GM12878 (cell line): ENCODE results near the gene OPCML.

ENCODE experiments used
- BRCA1 ChIP-seq: IDR thresholded peaks from 2 replicates; pipeline ENCODE4 v1.6.1; 2011; ENCODE audit warnings: low read depth, low read length, improper control_type of control experiment
- CTCF ChIP-seq, 3 experiments: IDR thresholded peaks in 2 of 3; conservative IDR thresholded peaks in 1 of 3; 2 replicates each; pipeline ENCODE4 v1.5.1; 2011; ENCODE audit warnings: low read depth in 3 of 3, low read length in 3 of 3, mild to moderate bottlenecking in 3 of 3, control low read depth in 2 of 3, moderate library complexity in 2 of 3, inconsistent platforms in 1 of 3, mixed read lengths in 1 of 3; ENCODE audit not compliant: control insufficient read depth in 2 of 3, insufficient read depth in 1 of 3; ENCODE audit errors: extremely low read depth in 1 of 3
- ETV6 ChIP-seq, 2 experiments: fragments of 450-650 bp in 1 of 2; IDR thresholded peaks in 1 of 2; conservative IDR thresholded peaks in 1 of 2; 2 replicates each; pipeline ENCODE4 v1.6.1; 2014; ENCODE audit warnings: antibody characterized with exemption in 1 of 2, borderline replicate concordance in 1 of 2, low read depth in 1 of 2, mild to moderate bottlenecking in 1 of 2, moderate library complexity in 1 of 2
- FOS ChIP-seq: IDR thresholded peaks from 3 replicates; pipeline ENCODE4 v1.6.1; 2011; ENCODE audit warnings: borderline replicate concordance; ENCODE audit not compliant: insufficient read length; ENCODE audit errors: extremely low read depth
- MTA2 ChIP-seq: fragments of 450-650 bp; IDR thresholded peaks from 2 replicates; pipeline ENCODE4 v1.6.1; 2016; ENCODE audit warnings: low read depth, mild to moderate bottlenecking, moderate library complexity
- NFYB ChIP-seq: IDR thresholded peaks from 2 replicates; pipeline ENCODE4 v1.6.1; 2011; ENCODE audit warnings: low read depth, mild to moderate bottlenecking, low read length, improper control_type of control experiment, moderate library complexity; ENCODE audit not compliant: insufficient read depth
- POLR2AphosphoS5 ChIP-seq: IDR thresholded peaks from 2 replicates; pipeline ENCODE4 v1.6.1; 2011; ENCODE audit warnings: mild to moderate bottlenecking, low read length, inconsistent platforms
- RAD21 ChIP-seq: IDR thresholded peaks from 2 replicates; pipeline ENCODE4 v1.6.1; 2011; ENCODE audit warnings: mild to moderate bottlenecking, low read depth, low read length, moderate library complexity; ENCODE audit not compliant: insufficient read depth
- SIN3A ChIP-seq: IDR thresholded peaks from 2 replicates; pipeline ENCODE4 v1.6.1; 2012; ENCODE audit warnings: low read depth, low read length, improper control_type of control experiment
- USF2 ChIP-seq: IDR thresholded peaks from 2 replicates; pipeline ENCODE4 v1.6.1; 2011; ENCODE audit warnings: low read depth, low read length, improper control_type of control experiment, borderline replicate concordance
- ZNF687 ChIP-seq: fragments of 450-650 bp; IDR thresholded peaks from 2 replicates; pipeline ENCODE4 v1.6.1; 2017; ENCODE audit warnings: mild to moderate bottlenecking, moderate library complexity

GRCh38 chr11:133384731-133385130, 147.6 kb downstream of the OPCML start:
- TF ChIP-seq POLR2AphosphoS5 (no peak), ETV6 (conservative IDR thresholded peaks at IDR 0.05 in 1 of 2, IDR thresholded peaks at IDR 0.05 in 1 of 2; ENCODE audit: borderline replicate concordance in 1 of 2, low read depth in 1 of 2) (no peak), CTCF (IDR thresholded peaks at IDR 0.05 in 2 of 3, conservative IDR thresholded peaks at IDR 0.05 in 1 of 3; ENCODE audit: control insufficient read depth in 2 of 3, extremely low read depth in 1 of 3, insufficient read depth in 1 of 3, low read depth in 3 of 3, low read length in 3 of 3) (no peak), NFYB (no peak), RAD21 (no peak), SIN3A (no peak), ZNF687 (no peak), USF2 (no peak), MTA2 (no peak), FOS (no peak), BRCA1 (no peak)
